Measurements from ENCODE around the gene PLXDC1. TPM values are rescaled to one million over a fixed set of nuclear protein-coding genes. Genes with fewer than 3 reads are reported as not detected.
"Not testable (repeated sequence)": the region's sequence is repeated elsewhere in the genome, so short reads cannot be mapped to it uniquely, and the experiment has no call there.

PLXDC1 gene
- total RNA-seq, 1 donor from 2014 or later = 15.8 TPM

DNA sequence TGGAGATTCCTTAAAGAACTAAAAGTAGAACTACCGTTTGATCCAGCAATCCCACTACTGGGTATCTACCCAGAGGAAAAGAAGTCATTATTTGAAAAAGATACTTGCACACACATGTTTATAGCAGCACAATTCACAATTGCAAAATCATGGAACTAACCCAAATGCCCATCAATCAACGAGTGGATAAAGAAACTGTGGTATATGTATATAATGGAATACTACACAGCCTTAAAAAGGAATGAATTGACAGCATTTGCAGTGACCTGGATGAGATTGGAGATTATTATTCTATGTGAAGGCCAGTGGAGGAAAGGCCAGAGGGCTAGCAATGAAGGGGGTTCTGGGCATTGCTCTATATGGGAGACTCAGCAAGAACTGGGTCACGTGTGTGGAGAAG lies 99.0 kb downstream of the PLXDC1 start:
- intact Hi-C loops (cut with micrococcal nuclease); DNase-seq; ATAC-seq: not testable (repeated sequence)

DNA sequence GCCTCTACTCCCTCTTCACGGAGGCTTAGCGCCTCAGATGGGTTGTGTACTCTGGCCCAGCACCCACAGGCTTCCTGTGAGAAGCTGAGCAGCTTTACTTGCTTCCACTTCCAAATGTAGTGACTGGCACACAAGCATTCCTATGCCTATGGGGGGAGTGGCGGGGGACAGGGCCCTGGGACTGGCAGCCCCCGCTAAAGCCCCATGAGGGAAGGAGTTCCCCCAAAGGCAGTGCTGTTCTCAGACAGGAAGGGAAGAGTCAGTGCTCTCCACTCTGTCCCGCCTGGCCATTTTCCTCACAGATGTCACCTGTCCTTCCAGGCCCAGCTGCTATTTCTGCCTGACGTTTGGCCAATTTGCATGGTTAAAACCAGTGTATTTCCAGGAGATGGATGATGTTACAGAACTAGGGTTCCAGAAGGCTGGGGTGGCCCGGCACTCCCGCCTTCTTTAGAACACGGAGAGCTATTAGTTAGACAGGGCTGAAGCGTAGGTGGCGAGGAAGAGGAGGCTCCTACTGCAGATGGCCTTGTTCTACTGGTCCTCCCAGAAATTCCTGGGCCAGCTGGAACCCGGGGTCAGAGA lies 100.3 kb downstream of the PLXDC1 start:
- DNase-seq (no peak), ATAC-seq (no peak)
- intact Hi-C loops (cut with micrococcal nuclease) = no loop called here

DNA sequence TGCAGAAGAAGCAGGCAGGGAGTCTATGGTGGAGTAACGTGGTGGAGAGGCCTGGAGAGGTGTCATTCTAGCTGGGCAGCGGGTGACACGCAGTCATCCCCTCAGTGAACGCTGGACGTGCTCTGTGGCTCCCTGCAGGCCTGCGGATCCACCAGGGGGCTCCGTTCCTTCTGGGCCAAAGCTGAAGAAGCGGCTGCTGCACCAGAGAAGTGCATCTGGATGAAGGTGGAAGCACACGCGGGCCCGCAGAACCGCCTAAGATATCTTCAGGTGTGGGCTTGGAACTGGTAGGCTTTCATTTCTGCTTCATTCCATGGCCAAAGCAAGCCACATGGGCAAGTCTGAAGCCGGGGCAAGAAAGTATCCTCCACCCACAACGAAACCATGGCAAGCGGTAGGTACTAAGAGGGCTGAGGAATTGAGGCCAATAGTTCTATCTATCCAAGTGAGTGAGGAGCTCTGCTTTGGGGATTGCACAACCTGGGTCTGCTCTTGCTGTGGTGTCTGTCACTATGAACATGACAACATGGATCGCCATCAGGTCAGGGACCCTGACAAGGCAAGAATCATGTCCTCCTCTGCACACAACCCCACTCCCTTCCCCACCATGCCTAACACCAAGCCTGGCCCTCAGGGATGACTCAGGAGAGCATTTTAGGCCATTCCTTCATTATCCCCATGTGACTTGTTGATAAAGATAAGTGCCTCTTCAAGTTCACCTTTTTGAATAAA lies 105.3 kb downstream of the PLXDC1 start:
- no peak for ATAC-seq
- intact Hi-C loops (cut with micrococcal nuclease) = no loop called here
- no peak for DNase-seq

DNA sequence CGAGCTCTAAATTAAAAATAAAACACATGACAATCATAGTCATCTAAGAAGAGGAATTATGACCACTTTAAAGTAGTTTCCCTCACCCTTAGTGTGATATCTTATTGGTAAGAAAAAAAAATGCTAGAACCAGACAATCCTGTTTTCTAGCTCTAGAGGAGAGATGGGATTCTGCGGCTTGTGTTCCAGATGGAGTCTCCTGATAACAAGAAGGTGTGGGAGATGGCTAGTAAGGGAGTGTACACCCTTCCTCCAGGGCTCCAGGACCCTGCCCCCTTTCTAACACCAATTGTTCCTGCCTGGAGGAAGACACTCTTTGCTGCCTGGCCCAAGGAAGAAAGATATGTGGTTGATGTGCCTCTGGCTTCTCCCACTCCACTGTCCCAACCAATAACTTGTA lies 115.4 kb downstream of the PLXDC1 start:
- intact Hi-C loops (cut with micrococcal nuclease) = no loop called here
- ATAC-seq (no peak), DNase-seq (no peak)

DNA sequence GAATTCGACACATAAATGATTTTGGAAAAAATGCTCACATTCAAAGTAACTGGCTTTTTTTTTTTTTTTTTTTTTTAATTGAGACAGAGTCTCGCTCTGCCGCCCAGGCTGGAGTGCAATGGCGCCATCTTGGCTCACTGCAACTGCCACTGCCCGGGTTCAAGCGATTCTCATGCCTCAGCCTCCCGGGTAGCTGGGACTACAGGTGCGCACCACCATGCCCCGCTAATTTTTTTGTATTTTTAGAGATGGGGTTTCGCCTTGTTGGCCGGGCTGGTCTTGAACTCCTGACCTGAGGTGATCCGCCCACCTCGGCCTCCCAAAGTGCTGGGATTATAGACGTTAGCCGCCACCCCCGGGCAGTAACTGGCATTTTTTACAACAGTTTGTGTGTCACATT lies 115.9 kb downstream of the PLXDC1 start:
- intact Hi-C loops (cut with micrococcal nuclease); DNase-seq; ATAC-seq: not testable (repeated sequence)

DNA sequence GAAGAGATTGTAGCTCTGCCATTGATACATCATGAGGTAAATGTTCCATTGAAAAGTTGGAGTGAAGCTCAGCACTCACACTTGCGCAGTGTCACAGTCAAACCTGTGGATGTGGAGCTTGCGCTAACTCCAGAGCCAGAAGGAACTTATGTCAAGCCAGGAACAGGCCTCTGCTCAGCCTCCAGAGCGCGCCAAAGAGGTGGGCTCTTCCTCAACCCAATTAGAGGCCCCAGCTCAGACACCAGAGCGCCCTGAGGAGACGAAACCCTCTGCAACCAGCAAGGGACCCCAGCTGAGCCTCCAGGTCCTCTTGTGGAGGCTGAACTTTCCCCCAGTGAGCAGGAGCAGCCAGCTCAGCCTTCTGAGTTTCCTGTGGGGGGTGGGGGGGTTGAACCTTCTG lies 122.7 kb downstream of the PLXDC1 start:
- no peak for ATAC-seq
- no peak for DNase-seq
- intact Hi-C loops (cut with micrococcal nuclease) = no loop called here

DNA sequence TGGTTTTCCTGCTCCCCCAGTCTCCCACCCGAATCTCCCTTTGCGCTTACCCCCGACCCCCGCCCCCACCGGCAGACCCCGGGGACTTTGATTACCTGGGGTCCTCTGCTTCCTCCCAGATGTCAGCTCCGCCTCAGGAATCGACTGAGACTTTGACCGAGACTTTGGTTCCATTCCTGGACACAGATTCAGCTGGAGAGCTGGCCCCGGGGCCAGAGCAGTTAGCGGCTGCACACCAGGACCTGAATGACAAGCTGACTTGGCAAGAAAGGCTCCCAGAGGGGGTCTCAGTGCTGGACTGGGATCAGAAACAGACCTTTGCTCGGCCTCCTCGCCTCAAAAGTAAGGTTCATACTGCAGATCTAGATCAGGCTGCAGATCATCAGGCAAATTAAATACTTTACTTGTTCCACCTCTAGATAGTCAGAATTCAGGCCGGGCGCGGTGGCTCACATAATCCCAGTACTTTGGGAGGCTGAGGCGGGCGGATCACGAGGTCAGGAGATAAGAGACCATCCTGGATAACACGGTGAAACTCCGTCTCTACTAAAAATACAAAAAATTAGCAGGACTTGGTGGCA lies 123.9 kb downstream of the PLXDC1 start:
- ATAC-seq = peak; percentile 80
- DNase-seq = peak; percentile 47

DNA sequence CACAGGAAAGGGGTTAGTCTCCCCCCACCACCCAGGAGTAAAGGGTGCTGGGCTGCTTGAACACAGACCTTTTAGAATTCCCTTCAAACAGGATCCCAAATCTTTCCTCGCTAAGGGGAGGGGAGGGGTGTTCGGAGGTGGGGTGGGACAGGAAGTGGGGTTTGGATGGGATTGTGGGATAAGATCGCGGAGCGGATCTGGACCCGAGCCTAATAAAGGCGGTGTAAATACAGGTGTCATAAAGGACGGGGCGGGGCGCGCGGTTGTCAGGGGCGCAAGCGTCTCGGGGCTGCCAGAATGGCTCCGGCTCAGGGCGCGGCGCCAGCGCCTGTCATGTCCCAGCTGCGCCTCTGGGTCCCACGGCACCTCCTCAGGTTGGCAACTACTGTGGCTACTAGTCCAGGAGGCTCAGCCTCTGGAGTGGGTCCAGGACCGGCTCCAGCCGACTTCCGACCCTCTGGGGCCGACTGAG lies 124.4 kb downstream of the PLXDC1 start:
- intact Hi-C loops (cut with micrococcal nuclease) = no loop called here
- peak; percentile 89 for DNase-seq
- peak; percentile 95 for ATAC-seq

More for the DNA sequence above, 123.9 kb downstream of the PLXDC1 start:
- intact Hi-C loops (cut with micrococcal nuclease) = no loop called here

DNA sequence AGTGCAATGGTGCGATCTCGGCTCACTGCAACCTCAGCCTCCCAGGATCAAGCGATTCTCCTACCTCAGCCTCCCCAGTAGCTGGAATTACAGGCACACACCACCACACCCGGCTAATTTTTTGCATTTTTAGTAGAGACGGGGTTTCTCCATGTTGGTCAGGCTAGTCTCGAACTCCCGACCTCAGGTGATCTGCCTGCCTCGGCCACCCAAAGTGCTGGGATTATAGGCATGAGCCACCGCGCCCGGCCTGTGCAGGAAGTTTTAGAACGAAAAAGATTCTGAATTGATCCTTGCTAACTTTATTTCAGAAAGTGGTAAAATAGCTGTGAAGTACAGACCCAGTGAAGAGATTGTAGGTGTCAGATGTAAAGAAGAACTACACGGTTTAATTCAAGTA lies 125.1 kb downstream of the PLXDC1 start:
- ATAC-seq; intact Hi-C loops (cut with micrococcal nuclease); DNase-seq: not testable (repeated sequence)

DNA sequence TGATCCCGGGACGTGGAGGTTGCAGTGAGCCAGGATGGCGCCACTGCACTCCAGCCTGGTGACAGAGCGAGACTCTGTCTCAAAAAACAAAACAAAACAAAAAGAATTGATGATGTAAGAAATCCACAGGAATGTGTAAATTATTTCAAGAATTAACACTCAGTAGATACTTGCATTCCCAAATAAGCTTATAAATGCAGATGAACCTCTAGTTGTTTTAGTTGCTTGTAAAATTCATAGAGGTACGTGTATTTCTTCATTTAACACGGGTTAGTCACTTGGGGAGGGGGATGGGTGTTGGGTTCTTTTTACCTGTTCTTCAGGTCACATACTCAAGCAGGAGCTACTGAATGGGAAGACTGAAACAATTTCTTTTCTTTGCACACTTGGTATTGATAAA lies 128.5 kb downstream of the PLXDC1 start:
- intact Hi-C loops (cut with micrococcal nuclease) = no loop called here
- DNase-seq (no peak), ATAC-seq (no peak)

DNA sequence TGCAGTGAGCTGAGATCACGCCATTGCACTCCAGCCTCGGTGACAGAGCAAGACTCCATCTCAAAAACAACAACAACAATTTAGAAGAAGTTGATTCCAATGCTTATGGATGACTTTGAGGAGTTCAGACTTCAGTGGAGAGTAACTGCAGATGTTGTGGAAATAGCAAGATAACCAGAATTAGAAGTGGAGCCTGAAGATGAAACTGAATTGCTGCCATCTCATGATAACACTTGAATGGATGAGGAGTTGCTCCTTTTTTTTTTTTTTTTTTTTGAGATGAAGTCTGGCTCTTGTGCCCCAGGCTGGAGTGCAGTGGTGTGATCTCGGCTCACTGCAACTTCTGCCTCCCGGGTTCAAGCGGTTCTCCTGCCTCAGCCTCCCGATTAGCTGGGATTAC lies 131.4 kb downstream of the PLXDC1 start:
- intact Hi-C loops (cut with micrococcal nuclease); DNase-seq; ATAC-seq: not testable (repeated sequence)

DNA sequence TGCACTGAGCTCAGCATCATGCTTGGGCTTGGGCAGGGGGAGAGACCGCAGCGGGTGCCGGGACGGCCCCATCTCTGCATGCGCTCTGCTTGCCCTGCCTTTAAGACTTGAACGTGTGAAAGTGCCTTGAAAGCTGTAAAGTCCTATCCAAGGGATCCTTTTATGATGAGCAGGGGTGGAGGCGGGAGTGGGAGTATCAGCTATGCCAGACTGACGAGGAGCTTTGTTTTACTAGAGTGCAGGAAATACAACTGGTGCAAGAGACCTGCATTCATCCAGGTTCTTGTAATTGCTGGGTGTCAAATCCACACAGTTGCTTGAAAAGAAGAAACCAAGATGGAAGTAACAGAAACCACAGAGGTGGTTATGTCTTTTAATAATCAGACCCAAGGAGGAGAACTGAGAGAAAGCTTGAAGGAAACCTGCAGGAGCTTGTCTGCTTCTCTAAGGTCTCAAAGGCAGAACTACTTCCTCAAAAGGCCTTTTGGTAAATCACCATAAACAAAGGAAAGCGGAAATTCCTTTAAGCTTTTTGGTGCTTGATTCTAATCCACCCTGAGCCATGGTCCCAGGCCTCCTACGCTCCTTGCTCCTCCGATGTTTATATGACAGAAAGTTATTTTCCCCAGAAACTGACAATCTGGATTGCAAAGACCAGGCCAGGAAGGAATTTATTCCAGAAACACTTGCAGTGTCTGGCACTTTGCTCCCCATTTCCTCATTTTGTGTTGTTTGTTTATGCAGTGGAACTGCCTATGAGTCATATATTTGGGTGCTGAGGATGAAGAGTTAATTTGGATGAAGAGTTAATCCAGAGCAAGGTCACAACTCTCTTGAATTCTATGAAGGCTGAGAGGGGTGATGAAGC lies 132.9 kb downstream of the PLXDC1 start:
- ATAC-seq = no peak

DNA sequence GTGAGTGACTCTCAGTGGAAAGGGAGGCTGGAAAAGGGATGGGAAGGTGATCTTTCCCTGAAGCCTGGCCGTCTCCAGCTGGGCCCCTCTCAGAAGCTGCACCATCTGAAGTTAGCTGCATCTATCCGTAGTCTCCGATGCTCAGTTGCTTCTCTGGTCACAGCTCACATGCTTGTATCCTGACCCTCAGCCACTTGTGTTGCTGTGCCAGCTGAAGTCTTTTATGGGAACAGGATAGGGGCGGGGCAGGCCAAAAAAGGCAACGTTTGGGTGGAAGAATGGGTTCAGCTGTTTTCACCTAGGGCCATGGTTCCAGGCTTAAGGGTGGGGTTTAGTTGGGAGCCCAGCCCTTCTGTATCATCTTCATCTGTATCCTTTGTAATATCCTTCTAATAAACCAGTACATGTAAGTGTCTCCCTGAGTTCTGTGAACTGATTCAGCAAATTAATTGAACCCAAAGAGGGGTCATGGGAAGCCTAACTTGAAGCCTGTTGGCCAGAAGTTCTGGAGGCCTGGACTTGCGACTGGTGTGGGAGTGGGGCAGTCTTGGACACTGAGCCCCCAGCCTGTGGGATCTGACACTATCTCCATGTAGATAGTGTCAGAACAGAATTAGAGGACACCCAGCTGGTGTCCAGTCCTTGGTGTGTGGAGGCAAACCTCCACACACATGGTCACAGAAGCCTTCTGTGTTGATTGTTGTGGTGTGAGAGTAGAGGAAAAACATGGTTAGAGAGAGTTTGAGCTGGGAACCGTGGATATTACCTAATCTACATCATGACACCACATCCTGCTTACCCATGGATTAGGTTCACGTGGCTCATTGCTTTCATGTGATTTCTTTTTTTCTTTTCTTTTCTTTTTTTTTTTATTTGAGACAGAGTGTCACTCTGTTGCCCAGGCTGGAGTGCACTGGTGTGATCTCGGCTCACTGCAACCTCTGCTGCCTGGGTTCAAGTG lies 135.0 kb downstream of the PLXDC1 start:
- ATAC-seq (peak; percentile 30), DNase-seq (no peak)
- intact Hi-C loops (cut with micrococcal nuclease) = no loop called here

More for the DNA sequence above, 132.9 kb downstream of the PLXDC1 start:
- no peak for DNase-seq
- intact Hi-C loops (cut with micrococcal nuclease) = no loop called here

DNA sequence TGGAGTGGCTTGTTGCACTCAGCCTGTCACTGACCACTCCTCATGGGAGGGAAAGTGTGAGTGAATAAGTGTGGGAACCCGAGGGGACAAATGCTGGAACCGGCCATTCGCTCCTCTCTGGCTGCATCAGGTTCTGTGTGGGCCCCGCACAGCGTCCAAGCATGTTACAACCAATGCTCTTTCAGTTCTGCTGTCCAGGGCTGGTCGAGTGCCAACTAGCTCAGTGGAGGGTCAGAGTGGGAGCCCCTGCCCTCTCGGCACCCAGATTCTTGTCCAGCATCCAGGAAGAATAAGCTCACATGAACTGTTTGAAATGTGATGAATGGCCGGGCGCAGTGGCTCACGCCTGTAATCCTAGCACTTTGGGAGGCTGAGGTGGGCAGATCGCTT lies 135.9 kb downstream of the PLXDC1 start:
- ATAC-seq (no peak), DNase-seq (no peak)
- intact Hi-C loops (cut with micrococcal nuclease) = no loop called here

DNA sequence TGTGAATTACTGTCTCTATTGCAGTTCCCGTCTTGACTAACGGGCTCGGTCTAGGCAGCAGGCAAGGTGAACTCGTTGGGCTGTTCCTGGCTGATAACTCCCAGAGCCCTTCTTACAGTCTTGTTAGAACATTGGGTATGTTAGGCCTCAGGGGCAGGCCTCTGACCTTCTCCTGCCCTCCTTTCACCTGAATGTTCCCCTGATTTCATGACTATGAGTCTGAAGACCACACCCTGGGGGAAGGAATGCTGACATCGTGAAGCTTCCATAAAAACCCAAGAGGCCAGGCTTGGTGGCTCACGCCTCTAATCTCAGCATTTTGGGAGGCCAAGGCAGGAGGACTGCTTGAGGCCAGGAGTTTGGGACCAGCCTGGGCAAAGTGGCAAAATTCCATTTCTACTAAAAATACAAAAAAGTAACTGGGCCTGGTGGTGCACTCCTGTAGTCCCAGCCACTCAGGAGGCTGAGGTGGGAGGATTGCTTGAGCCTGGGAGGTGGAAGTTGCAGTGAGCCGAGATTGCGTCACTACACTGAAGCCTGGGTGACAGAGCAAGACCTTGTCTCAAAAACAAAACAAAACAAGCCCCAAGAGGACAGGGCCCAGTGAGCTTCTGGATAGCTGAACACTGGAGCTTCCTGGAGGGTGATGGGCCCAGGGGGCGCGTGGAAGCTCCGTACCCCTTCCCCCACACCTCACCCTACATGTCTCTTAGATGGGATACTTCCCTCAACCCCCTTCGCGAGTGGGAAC lies 136.5 kb downstream of the PLXDC1 start:
- DNase-seq (no peak), ATAC-seq (peak; percentile 42)
- intact Hi-C loops (cut with micrococcal nuclease) = no loop called here

DNA sequence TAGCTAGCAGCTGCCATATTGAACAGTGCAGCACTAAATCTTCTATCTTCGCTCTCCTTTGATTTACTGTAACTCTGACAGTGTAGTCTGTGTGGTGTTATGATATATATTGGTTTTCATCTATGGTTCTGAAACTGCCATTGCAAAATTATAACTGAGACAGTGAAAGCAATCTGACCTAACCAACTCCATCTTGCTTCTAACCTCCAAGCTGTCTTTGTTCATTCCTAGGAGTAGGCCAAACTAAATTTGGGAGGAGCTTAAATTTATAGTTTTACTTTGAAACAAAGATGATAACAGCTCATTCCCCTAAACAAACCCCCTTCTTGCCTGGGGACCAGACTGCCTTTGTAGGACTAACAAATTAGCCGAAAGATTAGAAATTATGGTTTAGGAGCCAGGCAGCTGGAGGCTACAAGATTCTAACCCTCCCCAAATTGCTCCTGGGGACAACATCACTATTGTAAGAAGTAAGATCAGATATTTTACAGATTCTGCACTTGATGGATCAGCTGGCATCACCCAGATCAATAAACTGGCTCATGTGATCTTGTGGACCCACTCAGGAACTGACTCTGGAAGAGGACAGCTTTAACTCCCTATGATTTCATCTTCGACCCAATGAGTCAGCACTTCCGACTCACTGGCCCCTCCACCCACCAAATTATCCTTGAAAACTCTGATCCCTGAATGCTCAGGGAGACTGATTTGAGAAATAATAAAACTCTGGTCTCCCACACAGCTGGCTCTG lies 137.2 kb downstream of the PLXDC1 start:
- intact Hi-C loops (cut with micrococcal nuclease) = no loop called here
- no peak for DNase-seq
- ATAC-seq = peak; percentile 69

All from left ventricle myocardium superior (tissue), 1 donor.